Measurements from ENCODE around the gene XRCC4.

The XRCC4 gene

GRCh38 chr5:83107692-83108420 lies 30.5 kb downstream of the XRCC4 start:
- no peaks in the 10 kb centered on the region for H3K4me1 ChIP-seq (ENCODE audit: insufficient read depth, low read length)
- no peaks in the 10 kb centered on the region for H3K27me3 ChIP-seq (ENCODE audit: insufficient read depth, low read length)
- H3K4me3 ChIP-seq (ENCODE audit: low read length), result no peak overlapping the region
- H3K36me3 ChIP-seq (ENCODE audit: insufficient read depth, low read length), result no peaks in the 10 kb centered on the region
- no peak overlapping the region for H2AFZ ChIP-seq (ENCODE audit: low read depth, low read length)
- H3K9me3 ChIP-seq (ENCODE audit: low read length), result peaks cover 2% of the 10 kb centered on the region

GRCh38 chr5:83109380-83109779 lies 32.0 kb downstream of the XRCC4 start:
- Histone ChIP-seq H2AFZ (ENCODE audit: low read depth, low read length) (no peak overlapping the region), H3K9me3 (ENCODE audit: low read length) (peaks cover 9% of the 10 kb centered on the region), H3K36me3 (ENCODE audit: insufficient read depth, low read length) (peaks cover 2% of the 10 kb centered on the region), H3K27me3 (ENCODE audit: insufficient read depth, low read length) (no peaks in the 10 kb centered on the region), H3K4me1 (ENCODE audit: insufficient read depth, low read length) (no peaks in the 10 kb centered on the region), H3K4me3 (ENCODE audit: low read length) (no peak overlapping the region)

DNA sequence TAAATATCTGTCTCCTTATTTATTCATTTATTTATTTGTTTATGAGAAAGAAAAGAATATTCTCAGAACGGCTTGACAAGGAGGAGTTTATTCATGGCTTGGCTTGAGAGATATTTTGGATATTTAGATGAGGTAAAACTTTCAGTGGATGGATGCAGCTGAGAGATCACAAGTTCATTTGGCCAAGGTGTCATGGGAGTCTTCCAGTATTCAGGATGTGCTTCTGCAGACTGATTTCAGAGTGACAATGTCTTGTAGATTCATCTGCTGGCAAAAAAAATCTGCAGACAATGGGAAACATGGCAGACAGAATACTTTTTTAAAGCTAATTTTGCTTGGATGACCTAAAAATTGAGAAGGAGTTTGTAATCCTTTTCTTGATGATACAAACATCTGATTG lies 38.5 kb downstream of the XRCC4 start:
- Histone ChIP-seq H3K27me3 (ENCODE audit: insufficient read depth, low read length) (no peaks in the 10 kb centered on the region), H3K4me1 (ENCODE audit: insufficient read depth, low read length) (peaks cover 7% of the 10 kb centered on the region), H2AFZ (ENCODE audit: low read depth, low read length) (no peak overlapping the region), H3K36me3 (ENCODE audit: insufficient read depth, low read length) (peaks cover 2% of the 10 kb centered on the region), H3K9me3 (ENCODE audit: low read length) (peaks cover 12% of the 10 kb centered on the region), H3K4me3 (ENCODE audit: low read length) (no peak overlapping the region)

DNA sequence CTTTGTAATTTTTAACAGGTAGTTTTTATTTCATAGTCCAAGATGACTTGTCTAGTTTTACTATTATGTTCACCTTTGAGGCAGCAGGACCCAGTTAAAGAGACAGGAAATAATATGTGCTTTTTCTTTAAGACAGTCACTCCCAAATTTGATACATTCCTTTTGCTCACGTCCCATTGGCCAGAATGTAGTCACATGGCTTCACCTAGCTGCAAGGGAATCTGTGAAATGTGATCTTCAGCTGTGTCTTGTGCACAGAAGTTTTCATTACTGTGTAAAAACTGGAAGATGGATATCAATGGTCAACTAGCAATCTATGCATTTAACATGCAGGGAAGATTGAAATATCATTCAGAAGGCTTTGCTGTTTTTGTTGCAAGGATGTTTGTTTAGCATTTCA lies 41.1 kb downstream of the XRCC4 start:
- Histone ChIP-seq H3K4me1 (ENCODE audit: insufficient read depth, low read length) (peaks cover 7% of the 10 kb centered on the region), H3K9me3 (ENCODE audit: low read length) (peaks cover 5% of the 10 kb centered on the region), H2AFZ (ENCODE audit: low read depth, low read length) (no peak overlapping the region), H3K4me3 (ENCODE audit: low read length) (no peak overlapping the region), H3K27me3 (ENCODE audit: insufficient read depth, low read length) (no peaks in the 10 kb centered on the region), H3K36me3 (ENCODE audit: insufficient read depth, low read length) (no peaks in the 10 kb centered on the region)

DNA sequence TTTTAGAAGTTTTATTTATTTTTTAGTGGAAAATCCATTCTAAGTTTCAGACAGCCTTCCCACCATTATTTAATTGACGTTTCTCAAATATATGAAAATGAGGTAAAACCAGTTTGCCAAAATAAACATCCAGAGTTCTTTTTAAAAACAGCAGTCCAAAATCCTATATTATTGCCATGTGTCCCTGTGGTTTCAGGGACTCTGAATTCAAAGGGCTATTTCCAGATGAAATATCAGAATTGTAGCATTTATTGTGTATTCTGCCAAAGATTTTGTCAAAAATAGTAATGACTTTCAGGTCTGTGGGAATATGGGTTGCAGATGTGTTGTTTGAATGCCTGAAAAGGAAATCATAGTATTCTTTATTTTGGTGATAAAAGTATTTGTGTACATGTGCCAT lies 41.6 kb downstream of the XRCC4 start:
- no peaks in the 10 kb centered on the region for H3K36me3 ChIP-seq (ENCODE audit: insufficient read depth, low read length)
- H2AFZ ChIP-seq (ENCODE audit: low read depth, low read length), result no peak overlapping the region
- no peaks in the 10 kb centered on the region for H3K27me3 ChIP-seq (ENCODE audit: insufficient read depth, low read length)
- H3K9me3 ChIP-seq (ENCODE audit: low read length), result peaks cover 3% of the 10 kb centered on the region
- H3K4me3 ChIP-seq (ENCODE audit: low read length), result no peak overlapping the region
- peaks cover 7% of the 10 kb centered on the region for H3K4me1 ChIP-seq (ENCODE audit: insufficient read depth, low read length)

- Histone ChIP-seq H2AFZ (ENCODE audit: low read depth, low read length) (no peak overlapping the region), H3K9me3 (ENCODE audit: low read length) (no peaks in the 10 kb centered on the region), H3K4me3 (ENCODE audit: low read length) (no peak overlapping the region), H3K27me3 (ENCODE audit: insufficient read depth, low read length) (no peaks in the 10 kb centered on the region), H3K4me1 (ENCODE audit: insufficient read depth, low read length) (no peaks in the 10 kb centered on the region), H3K36me3 (ENCODE audit: insufficient read depth, low read length) (no peaks in the 10 kb centered on the region)
These were observed 47.2 kb downstream of the XRCC4 start for GRCh38 chr5:83124593-83124992.

GRCh38 chr5:83125560-83125959 lies 48.2 kb downstream of the XRCC4 start:
- Histone ChIP-seq H3K27me3 (ENCODE audit: insufficient read depth, low read length) (no peaks in the 10 kb centered on the region), H2AFZ (ENCODE audit: low read depth, low read length) (no peak overlapping the region), H3K36me3 (ENCODE audit: insufficient read depth, low read length) (no peaks in the 10 kb centered on the region), H3K9me3 (ENCODE audit: low read length) (no peaks in the 10 kb centered on the region), H3K4me1 (ENCODE audit: insufficient read depth, low read length) (no peaks in the 10 kb centered on the region), H3K4me3 (ENCODE audit: low read length) (no peak overlapping the region)

DNA sequence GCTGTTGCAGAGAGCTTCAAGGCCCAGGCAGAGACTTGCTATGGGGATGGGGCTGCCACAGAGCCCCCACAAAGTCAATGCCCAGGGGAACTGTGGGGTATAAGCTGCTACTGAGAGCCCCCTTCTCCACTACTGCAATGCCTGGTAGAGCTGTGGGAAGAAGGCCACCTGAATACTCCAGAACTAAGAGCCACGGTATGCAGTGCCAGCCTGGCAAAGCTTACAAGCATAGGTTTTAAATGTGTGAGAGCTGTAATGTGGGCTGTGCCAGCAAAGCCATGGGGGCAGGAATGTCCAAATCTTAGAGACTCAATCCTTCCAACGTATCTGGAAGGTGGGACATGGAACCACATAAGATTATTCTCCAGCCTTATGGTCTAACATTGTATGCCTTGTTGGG lies 49.2 kb downstream of the XRCC4 start:
- Histone ChIP-seq H3K4me3 (ENCODE audit: low read length) (no peak overlapping the region), H3K9me3 (ENCODE audit: low read length) (no peaks in the 10 kb centered on the region), H2AFZ (ENCODE audit: low read depth, low read length) (no peak overlapping the region), H3K36me3 (ENCODE audit: insufficient read depth, low read length) (no peaks in the 10 kb centered on the region), H3K4me1 (ENCODE audit: insufficient read depth, low read length) (no peaks in the 10 kb centered on the region), H3K27me3 (ENCODE audit: insufficient read depth, low read length) (no peaks in the 10 kb centered on the region)

GRCh38 chr5:83133797-83134196 lies 56.5 kb downstream of the XRCC4 start:
- H3K36me3 ChIP-seq (ENCODE audit: insufficient read depth, low read length), result no peaks in the 10 kb centered on the region
- no peak overlapping the region for H3K4me3 ChIP-seq (ENCODE audit: low read length)
- no peaks in the 10 kb centered on the region for H3K27me3 ChIP-seq (ENCODE audit: insufficient read depth, low read length)

GRCh38 chr5:83142526-83142925 lies 65.2 kb downstream of the XRCC4 start:
- no peaks in the 10 kb centered on the region for H3K27me3 ChIP-seq (ENCODE audit: insufficient read depth, low read length)
- no peak overlapping the region for H3K4me3 ChIP-seq (ENCODE audit: low read length)
- peaks cover 3% of the 10 kb centered on the region for H3K9me3 ChIP-seq (ENCODE audit: low read length)
- H3K4me1 ChIP-seq (ENCODE audit: insufficient read depth, low read length), result no peaks in the 10 kb centered on the region
- H3K36me3 ChIP-seq (ENCODE audit: insufficient read depth, low read length), result no peaks in the 10 kb centered on the region
- H2AFZ ChIP-seq (ENCODE audit: low read depth, low read length), result no peak overlapping the region

More at GRCh38 chr5:83133797-83134196, 56.5 kb downstream of the XRCC4 start:
- peaks cover 5% of the 10 kb centered on the region for H3K9me3 ChIP-seq (ENCODE audit: low read length)
- H2AFZ ChIP-seq (ENCODE audit: low read depth, low read length), result no peak overlapping the region
- H3K4me1 ChIP-seq (ENCODE audit: insufficient read depth, low read length), result no peaks in the 10 kb centered on the region

GRCh38 chr5:83145241-83145640 lies 67.9 kb downstream of the XRCC4 start:
- Histone ChIP-seq H3K4me3 (ENCODE audit: low read length) (no peak overlapping the region), H3K27me3 (ENCODE audit: insufficient read depth, low read length) (no peaks in the 10 kb centered on the region), H3K9me3 (ENCODE audit: low read length) (peaks cover 3% of the 10 kb centered on the region), H3K36me3 (ENCODE audit: insufficient read depth, low read length) (no peaks in the 10 kb centered on the region), H2AFZ (ENCODE audit: low read depth, low read length) (no peak overlapping the region), H3K4me1 (ENCODE audit: insufficient read depth, low read length) (no peaks in the 10 kb centered on the region)

DNA sequence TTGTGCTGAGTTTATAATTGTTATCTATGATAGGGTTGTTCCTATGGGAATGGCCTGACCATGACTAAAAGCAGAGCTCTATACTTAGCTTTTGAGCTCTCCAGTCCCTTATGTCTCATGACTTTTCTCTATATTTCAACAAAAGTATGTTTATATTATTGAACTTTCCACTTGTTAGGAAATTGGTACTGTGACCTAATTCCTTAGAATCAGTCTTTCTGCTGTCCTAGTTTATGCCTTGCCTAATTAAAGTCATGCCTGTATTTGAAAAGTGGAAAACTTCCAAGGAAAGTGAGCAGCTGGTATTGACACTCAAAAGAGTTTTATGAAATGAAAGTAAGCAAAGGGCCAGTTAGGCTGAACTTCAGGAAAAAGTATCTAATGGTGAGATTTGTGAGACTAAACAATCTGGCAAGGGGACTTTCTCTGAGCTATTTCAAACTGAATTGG lies 68.6 kb downstream of the XRCC4 start:
- H3K27me3 ChIP-seq (ENCODE audit: insufficient read depth, low read length), result no peaks in the 10 kb centered on the region
- H3K36me3 ChIP-seq (ENCODE audit: insufficient read depth, low read length), result no peaks in the 10 kb centered on the region
- H3K9me3 ChIP-seq (ENCODE audit: low read length), result peaks cover 3% of the 10 kb centered on the region
- no peak overlapping the region for H3K4me3 ChIP-seq (ENCODE audit: low read length)
- H2AFZ ChIP-seq (ENCODE audit: low read depth, low read length), result no peak overlapping the region
- H3K4me1 ChIP-seq (ENCODE audit: insufficient read depth, low read length), result no peaks in the 10 kb centered on the region

DNA sequence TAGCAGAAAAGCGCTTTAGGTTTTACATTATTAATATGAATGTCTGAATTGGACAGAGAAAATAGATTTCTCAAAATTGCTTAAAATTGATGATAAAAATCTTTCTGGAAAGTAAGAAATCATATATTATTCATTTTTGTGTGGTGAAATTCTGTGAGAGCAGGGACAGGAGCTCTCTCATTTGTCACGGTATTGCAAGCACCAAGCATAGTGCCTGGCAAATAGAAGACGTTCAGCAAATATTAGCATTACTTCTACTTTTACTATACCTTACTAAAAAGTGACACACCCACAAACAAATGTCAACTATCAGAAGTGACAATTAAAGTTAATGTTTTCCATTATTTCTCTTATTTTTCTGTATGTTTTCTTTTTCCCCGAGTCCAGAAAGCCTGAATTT lies 69.1 kb downstream of the XRCC4 start:
- Histone ChIP-seq H3K4me3 (ENCODE audit: low read length) (no peak overlapping the region), H3K4me1 (ENCODE audit: insufficient read depth, low read length) (no peaks in the 10 kb centered on the region), H2AFZ (ENCODE audit: low read depth, low read length) (no peak overlapping the region), H3K9me3 (ENCODE audit: low read length) (peaks cover 3% of the 10 kb centered on the region), H3K27me3 (ENCODE audit: insufficient read depth, low read length) (no peaks in the 10 kb centered on the region), H3K36me3 (ENCODE audit: insufficient read depth, low read length) (no peaks in the 10 kb centered on the region)

DNA sequence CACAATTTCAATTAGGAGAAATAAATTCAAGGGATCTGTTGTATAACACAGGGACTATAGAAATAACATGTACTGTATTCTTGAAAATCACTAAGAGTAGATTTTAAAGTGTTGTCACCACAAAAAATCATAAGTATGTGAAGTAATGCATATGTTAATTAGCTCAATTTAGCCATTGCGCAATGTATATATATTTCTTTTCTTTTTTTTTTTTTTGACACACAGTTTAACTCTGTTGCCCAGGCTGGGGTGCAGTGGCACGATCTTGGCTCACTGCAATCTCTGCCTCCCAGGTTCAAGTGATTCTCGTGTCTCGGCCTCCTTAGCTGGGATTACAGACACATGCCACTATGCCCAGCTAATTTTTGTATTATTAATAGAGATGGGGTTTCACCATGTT lies 70.2 kb downstream of the XRCC4 start:
- peaks cover under 1% of the 10 kb centered on the region for H3K4me1 ChIP-seq (ENCODE audit: insufficient read depth, low read length)
- H3K9me3 ChIP-seq (ENCODE audit: low read length), result peaks cover 3% of the 10 kb centered on the region
- no peaks in the 10 kb centered on the region for H3K27me3 ChIP-seq (ENCODE audit: insufficient read depth, low read length)
- no peak overlapping the region for H2AFZ ChIP-seq (ENCODE audit: low read depth, low read length)
- H3K4me3 ChIP-seq (ENCODE audit: low read length), result no peak overlapping the region
- no peaks in the 10 kb centered on the region for H3K36me3 ChIP-seq (ENCODE audit: insufficient read depth, low read length)

Data from neuron (in vitro differentiated cells).